ENCODE measurements around the gene COL8A2.

DNA sequence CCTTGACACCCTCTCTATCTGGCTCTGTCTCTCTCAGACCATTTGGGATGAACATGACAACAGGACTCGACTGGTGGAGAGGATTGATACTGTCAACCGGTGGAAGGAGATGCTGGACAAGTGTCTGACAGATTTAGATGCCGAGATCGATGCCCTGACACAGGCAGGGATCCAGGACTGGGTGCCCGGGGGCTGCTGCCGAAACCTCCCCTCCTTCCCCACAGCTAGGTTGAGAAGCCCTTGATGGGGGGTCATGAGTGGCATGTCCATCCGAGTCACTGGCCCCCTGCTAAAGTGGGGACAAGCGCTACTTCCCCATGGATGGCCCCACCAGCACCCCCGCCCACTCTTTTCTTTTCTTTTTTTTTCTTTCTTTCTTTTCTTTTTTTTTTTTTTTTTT, 39.9 kb downstream of the COL8A2 start:
- TF ChIP-seq, protein P1, sequence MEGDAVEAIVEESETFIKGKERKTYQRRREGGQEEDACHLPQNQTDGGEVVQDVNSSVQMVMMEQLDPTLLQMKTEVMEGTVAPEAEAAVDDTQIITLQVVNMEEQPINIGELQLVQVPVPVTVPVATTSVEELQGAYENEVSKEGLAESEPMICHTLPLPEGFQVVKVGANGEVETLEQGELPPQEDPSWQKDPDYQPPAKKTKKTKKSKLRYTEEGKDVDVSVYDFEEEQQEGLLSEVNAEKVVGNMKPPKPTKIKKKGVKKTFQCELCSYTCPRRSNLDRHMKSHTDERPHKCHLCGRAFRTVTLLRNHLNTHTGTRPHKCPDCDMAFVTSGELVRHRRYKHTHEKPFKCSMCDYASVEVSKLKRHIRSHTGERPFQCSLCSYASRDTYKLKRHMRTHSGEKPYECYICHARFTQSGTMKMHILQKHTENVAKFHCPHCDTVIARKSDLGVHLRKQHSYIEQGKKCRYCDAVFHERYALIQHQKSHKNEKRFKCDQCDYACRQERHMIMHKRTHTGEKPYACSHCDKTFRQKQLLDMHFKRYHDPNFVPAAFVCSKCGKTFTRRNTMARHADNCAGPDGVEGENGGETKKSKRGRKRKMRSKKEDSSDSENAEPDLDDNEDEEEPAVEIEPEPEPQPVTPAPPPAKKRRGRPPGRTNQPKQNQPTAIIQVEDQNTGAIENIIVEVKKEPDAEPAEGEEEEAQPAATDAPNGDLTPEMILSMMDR (conservative IDR thresholded peaks at IDR 0.05; ENCODE audit: low read depth, low read length), result no peak
- TF ChIP-seq EZH2 (IDR thresholded peaks at IDR 0.05; ENCODE audit: borderline replicate concordance, low read depth, low read length, poor library complexity, severe bottlenecking), result no peak

Measured in A673 (cell line).